Prostate gland (tissue), 2 donors: ENCODE measurements around the gene XK.

Experiments used
- CTCF ChIP-seq, 4 experiments: fragments of 200-600 bp in 2 of 4; fragments of 450-650 bp in 2 of 4; sonication (generic) in 2 of 4; IDR thresholded peaks; 1 replicate in 3 of 4; 2 replicates in 1 of 4; pipeline ENCODE4 v1.5.1; 2016 to 2019; ENCODE audit warnings: antibody characterized with exemption in 4 of 4, mild to moderate bottlenecking in 2 of 4, moderate library complexity in 2 of 4
- POLR2AphosphoS5 ChIP-seq: sonication (generic); formaldehyde crosslinking; IDR thresholded peaks from one replicate; pipeline ENCODE4 v1.6.1; 2017; ENCODE audit warnings: antibody characterized with exemption

- TF ChIP-seq CTCF (IDR thresholded peaks at IDR 0.05) (no peak), POLR2AphosphoS5 (no peak)
Measured at GRCh38 chrX:37679230-37679629, 6.4 kb upstream of the XK start.
